ENCODE results near the gene IMPG1. TPM values are rescaled to one million over a fixed set of nuclear protein-coding genes. Genes with fewer than 3 reads are reported as not detected.

The IMPG1 gene, protein sequence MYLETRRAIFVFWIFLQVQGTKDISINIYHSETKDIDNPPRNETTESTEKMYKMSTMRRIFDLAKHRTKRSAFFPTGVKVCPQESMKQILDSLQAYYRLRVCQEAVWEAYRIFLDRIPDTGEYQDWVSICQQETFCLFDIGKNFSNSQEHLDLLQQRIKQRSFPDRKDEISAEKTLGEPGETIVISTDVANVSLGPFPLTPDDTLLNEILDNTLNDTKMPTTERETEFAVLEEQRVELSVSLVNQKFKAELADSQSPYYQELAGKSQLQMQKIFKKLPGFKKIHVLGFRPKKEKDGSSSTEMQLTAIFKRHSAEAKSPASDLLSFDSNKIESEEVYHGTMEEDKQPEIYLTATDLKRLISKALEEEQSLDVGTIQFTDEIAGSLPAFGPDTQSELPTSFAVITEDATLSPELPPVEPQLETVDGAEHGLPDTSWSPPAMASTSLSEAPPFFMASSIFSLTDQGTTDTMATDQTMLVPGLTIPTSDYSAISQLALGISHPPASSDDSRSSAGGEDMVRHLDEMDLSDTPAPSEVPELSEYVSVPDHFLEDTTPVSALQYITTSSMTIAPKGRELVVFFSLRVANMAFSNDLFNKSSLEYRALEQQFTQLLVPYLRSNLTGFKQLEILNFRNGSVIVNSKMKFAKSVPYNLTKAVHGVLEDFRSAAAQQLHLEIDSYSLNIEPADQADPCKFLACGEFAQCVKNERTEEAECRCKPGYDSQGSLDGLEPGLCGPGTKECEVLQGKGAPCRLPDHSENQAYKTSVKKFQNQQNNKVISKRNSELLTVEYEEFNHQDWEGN
- not detected for total RNA-seq

DNA sequence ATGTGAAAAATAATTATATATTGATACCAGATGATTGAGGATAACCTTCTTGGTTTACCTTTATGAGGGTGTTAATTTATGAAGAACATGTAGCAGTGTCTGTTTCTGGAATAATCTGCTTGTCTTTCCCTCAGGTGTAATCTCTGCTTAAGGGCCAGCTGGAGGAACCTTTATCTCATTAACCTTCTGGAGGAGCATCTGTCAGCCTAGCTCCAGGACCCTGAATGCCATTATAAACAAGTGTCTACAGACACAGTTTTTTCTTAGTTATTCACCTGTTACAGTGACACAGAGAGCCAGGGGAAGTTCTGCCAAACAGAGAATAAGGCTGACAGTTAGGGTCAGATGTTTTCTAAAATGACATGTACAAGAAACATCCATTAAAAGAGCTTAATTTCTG is at the start of gene IMPG1:
TSS of gene IMPG1 (minus strand) at position 101 of the 400 bp plus-strand sequence. CDS start 174 bp downstream, outside the sequence.
- TF ChIP-seq, protein P1, sequence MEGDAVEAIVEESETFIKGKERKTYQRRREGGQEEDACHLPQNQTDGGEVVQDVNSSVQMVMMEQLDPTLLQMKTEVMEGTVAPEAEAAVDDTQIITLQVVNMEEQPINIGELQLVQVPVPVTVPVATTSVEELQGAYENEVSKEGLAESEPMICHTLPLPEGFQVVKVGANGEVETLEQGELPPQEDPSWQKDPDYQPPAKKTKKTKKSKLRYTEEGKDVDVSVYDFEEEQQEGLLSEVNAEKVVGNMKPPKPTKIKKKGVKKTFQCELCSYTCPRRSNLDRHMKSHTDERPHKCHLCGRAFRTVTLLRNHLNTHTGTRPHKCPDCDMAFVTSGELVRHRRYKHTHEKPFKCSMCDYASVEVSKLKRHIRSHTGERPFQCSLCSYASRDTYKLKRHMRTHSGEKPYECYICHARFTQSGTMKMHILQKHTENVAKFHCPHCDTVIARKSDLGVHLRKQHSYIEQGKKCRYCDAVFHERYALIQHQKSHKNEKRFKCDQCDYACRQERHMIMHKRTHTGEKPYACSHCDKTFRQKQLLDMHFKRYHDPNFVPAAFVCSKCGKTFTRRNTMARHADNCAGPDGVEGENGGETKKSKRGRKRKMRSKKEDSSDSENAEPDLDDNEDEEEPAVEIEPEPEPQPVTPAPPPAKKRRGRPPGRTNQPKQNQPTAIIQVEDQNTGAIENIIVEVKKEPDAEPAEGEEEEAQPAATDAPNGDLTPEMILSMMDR (IDR thresholded peaks at IDR 0.05), result no peak
- DNase-seq (ENCODE audit: low spot score), result no peak
- ATAC-seq (ENCODE audit: low FRiP score), result no peak

DNA sequence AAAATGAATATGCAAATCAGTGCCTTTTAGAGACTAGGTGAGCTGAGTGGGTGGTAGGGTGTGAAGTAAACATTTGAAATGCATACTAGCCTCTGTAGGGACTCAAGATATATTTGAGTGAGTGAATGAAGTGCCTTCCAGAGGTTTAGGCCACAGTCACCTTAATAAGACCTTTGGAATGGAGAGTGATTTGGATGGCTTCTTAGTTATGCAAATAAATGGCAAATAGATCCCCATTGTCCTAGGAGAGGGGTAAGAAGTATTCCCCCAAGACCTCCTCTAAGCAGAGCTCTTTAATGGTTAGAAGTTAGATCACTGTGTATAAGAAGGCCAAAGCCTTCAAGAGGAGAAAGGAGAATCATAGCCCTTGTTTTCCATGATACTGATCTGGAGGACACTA is 47.8 kb upstream of the IMPG1 start:
- ATAC-seq (ENCODE audit: low FRiP score), result no peak
- DNase-seq (ENCODE audit: low spot score), result no peak
- TF ChIP-seq, protein P1 (IDR thresholded peaks at IDR 0.05), result no peak

DNA sequence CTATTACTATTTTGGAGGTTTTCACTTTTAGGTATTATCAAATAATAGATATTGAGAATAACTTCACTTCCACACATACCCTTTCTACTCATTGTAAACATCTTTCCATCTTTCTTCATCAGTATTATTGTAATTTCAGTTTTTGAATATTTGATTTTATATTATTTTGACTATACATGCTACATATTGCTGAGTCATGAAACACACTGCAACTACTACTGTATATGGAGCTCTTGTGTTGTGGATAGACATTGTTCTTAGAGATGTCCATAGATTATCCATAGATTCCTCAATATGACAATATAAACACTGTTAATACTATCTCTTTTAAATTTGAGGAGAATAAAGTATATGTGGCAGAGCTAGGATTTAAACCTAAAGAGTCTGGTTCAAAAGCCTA is 819 bp upstream of the IMPG1 start:
- no peak for DNase-seq (ENCODE audit: low spot score)
- TF ChIP-seq, protein P1 (IDR thresholded peaks at IDR 0.05), result no peak
- no peak for ATAC-seq (ENCODE audit: low FRiP score)

DNA sequence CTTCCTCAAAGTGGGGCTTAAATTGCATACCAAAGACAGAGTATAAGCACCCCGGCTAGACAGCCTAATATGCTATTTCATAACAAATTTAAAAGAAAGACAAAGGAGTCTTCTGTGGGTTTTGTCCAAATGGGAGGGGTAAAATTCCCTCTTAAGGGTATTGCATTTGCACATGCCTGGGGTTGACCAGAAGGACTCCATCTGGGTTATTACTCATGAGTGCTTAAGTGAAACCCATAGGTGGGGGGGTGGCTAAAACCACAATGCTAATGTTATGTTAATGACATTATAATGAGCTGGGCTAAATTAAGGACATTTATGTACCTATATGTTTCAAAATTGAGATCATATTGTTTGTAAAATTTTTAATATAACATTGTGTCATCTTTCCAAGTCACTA is 15.0 kb downstream of the IMPG1 start:
- DNase-seq (ENCODE audit: low spot score) (no peak), ATAC-seq (ENCODE audit: low FRiP score) (no peak)
- TF ChIP-seq, protein P1 (IDR thresholded peaks at IDR 0.05), result no peak

DNA sequence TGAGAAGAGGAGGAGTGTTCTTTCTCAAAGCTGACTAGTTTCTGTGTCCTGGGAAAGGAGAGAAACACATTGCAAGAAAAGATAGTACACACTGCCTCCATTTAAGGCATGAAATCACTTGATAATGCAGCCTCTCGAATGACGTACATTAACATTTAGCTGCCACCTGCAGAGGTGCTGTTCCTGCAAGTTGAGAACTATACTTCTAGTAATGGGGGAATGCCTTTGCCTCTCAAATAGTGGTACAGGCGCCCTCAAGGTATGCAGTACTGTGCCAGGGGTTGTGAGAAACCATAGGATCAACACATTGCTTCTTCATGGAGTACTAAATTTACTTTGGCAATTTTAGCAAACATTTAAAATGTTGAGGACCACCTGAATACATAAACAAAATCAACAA is 20.1 kb downstream of the IMPG1 start:
- DNase-seq (ENCODE audit: low spot score), result no peak
- TF ChIP-seq, protein P1 (IDR thresholded peaks at IDR 0.05), result no peak
- ATAC-seq (ENCODE audit: low FRiP score), result no peak

DNA sequence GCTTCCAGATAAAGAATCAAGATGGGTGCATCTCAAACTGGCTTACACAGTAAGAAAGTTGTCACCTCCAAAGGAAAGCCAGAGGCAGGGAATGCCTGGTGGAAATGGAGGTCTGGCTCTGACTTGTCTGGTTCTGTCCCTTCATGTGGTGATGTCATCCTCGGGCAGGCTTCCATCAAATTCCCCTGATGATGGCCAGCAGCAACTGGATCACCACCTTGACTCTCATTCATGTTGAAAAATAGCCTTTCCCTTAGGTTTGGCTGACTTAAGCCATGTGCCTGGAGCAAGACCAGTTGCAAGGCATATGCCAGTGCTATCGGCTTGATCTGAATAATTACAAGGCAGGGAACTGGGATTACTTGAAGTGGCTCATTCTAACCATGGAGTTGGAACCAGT is 28.8 kb downstream of the IMPG1 start:
- no peak for ATAC-seq (ENCODE audit: low FRiP score)
- no peak for DNase-seq (ENCODE audit: low spot score)
- TF ChIP-seq, protein P1 (IDR thresholded peaks at IDR 0.05), result no peak

Measured in omental fat pad (tissue), 4 donors.